Measurements from ENCODE around the gene TGFBRAP1.

- TF ChIP-seq CTCF (IDR thresholded peaks at IDR 0.05; ENCODE audit: low read depth, low read length) (no peak), MAX (IDR thresholded peaks at IDR 0.05; ENCODE audit: low read depth, low read length) (no peak)
Observed at GRCh38 chr2:105373344-105373781, 43.8 kb upstream of the TGFBRAP1 start.
